ENCODE results near the gene RXRA. TPM values are rescaled to one million over a fixed set of nuclear protein-coding genes. Genes with fewer than 3 reads are reported as not detected.

RXRA gene
- total and polyA plus RNA-seq, 2 of the 13 experiments (the other 11 are each of a cell fraction or from before 2014, with no cell fraction given), result 18.9 to 29.2 TPM

GRCh38 chr9:134402182-134402581 lies 75.9 kb downstream of the RXRA start:
- H3K27ac ChIP-seq (ENCODE audit: extremely low read length, insufficient read depth, low read length), result no peak overlapping the region
- no peaks in the 10 kb centered on the region for H3K4me1 ChIP-seq (ENCODE audit: insufficient read depth, low read length)
- H3K9me3 ChIP-seq (ENCODE audit: low read length), result peaks cover 10% of the 10 kb centered on the region
- ChIA-PET CTCF (ENCODE audit: low intra/inter-chr PET ratio, low total read pairs) (no interaction called here), POLR2A (no interaction called here)
- no peak for FAIRE-seq
- H3K36me3 ChIP-seq (replicated peaks in 1 of 2; ENCODE audit: control insufficient read depth in 1 of 2, insufficient read depth in 2 of 2, low read length in 2 of 2), result peaks cover 8 to 22% of the 10 kb centered on the region in 2 experiments; a peak in 4 of 5 replicates
- 100% methylated on average over 4 of the region's 12 CpGs for WGBS (ENCODE audit: low lambda C conversion rate)
- no peak for ATAC-seq
- H3K4me2 ChIP-seq (ENCODE audit: low read depth, low read length), result no peak overlapping the region
- BruUV-seq (replicated peaks), result no TSS peak
- in situ Hi-C loops (cut with HindIII; ENCODE audit: extremely low pct_ligation_motif_present, low pct_unique_long_range_greater_than_20kb) (no loop called here), intact Hi-C loops (cut with micrococcal nuclease; ENCODE audit: unreplicated experiment) (no loop called here)
- H3K9ac ChIP-seq (ENCODE audit: insufficient read depth, low read depth, low read length), result no peak overlapping the region
- TF ChIP-seq ZNF350 (CRISPR knock-in tag; IDR thresholded peaks at IDR 0.05; ENCODE audit: borderline replicate concordance, low read depth) (no peak), JUND (CRISPR knock-in tag; IDR thresholded peaks at IDR 0.05) (no peak), SETDB1 (CRISPR knock-in tag; IDR thresholded peaks at IDR 0.05; ENCODE audit: borderline replicate concordance) (no peak), MTA3 (CRISPR knock-in tag; IDR thresholded peaks at IDR 0.05) (no peak), ZNF318 (CRISPR knock-in tag; IDR thresholded peaks at IDR 0.05) (no peak), ATM (IDR thresholded peaks at IDR 0.05; ENCODE audit: borderline replicate concordance) (no peak)
- H3K79me2 ChIP-seq (ENCODE audit: insufficient read depth, low read length), result peaks cover 19% of the 10 kb centered on the region
- DNase-seq (ENCODE audit: low spot score), result no peak
- H3K4me3 ChIP-seq (replicated peaks in 1 of 3; ENCODE audit: insufficient read depth in 1 of 3, low read depth in 2 of 3, low read length in 3 of 3), result no peak overlapping the region
- H3K27me3 ChIP-seq (ENCODE audit: control insufficient read depth in 1 of 2, insufficient read depth in 2 of 2, low read length in 2 of 2), result no peaks in the 10 kb centered on the region
- no peak overlapping the region for H2AFZ ChIP-seq (ENCODE audit: low read length)
- H4K20me1 ChIP-seq (ENCODE audit: insufficient read depth, low read length), result peaks cover 38% of the 10 kb centered on the region
